K562 (cell line): ENCODE data around the gene SLFNL1. TPM values are rescaled to one million over a fixed set of nuclear protein-coding genes. Genes with fewer than 3 reads are reported as not detected.

Experiments used
- ATAC-seq: fragments of 200-7000 bp; cut with Tn5 transposase; 3 replicates; pipeline ENCODE4 v1.9.1; 2020; ENCODE audit warnings: moderate library complexity
- BruUV-seq: library from RNA; stranded (reverse); fragments of 400-500 nt; replicated peaks from 2 replicates; lab custom pipeline; 2021; lab: Mats Ljungman, UMichigan
- CTCF ChIA-PET: fragments of 300-600 bp; formaldehyde crosslinking; extraction: SDS; loops from one replicate; lab custom pipeline; 2021; ENCODE audit warnings: low intra/inter-chr PET ratio; lab: Yijun Ruan, JAX
- POLR2A ChIA-PET: fragments of 300-600, 350-650 bp; sonication (Branson Sonifier 250); formaldehyde crosslinking; extraction: SDS; loops from one replicate; lab custom pipeline; 2021; ENCODE audit warnings: antibody characterized with exemption, inconsistent platforms; lab: Yijun Ruan, JAX
- DNase-seq, 4 experiments: peaks; one replicate each; pipeline versions ENCODE4 v3.0.0 to v3.0.0-alpha.2; 2011 to 2018; ENCODE audit warnings: low spot score in 3 of 4, mixed read lengths in 3 of 4; ENCODE audit errors: extremely low read depth in 1 of 4
- FAIRE-seq: peaks from 2 replicates; lab custom pipeline; 2011; peaks lifted over from hg19 to GRCh38; lab: Jason Lieb, UNC
- H2AFZ ChIP-seq: 2 replicates; pipeline ENCODE4 v1.6.0; 2011; ENCODE audit warnings: low read depth, low read length, control low read depth, inconsistent platforms
- H3K27ac ChIP-seq: fragments of 200-600 bp; 3 replicates; pipeline ENCODE4 v1.8.0; 2011; ENCODE audit warnings: low read depth, mild to moderate bottlenecking, control low read depth, inconsistent platforms, low read length, moderate library complexity, mixed read lengths; ENCODE audit errors: extremely low read depth
- H3K27me3 ChIP-seq, 2 experiments: fragments of 300-600 bp in 1 of 2; 2 replicates in 1 of 2; 3 replicates in 1 of 2; pipeline versions ENCODE4 v1.6.0 to v1.8.0; 2011; ENCODE audit warnings: inconsistent platforms in 2 of 2, low read length in 2 of 2, mild to moderate bottlenecking in 1 of 2, mixed read lengths in 1 of 2, moderate library complexity in 1 of 2; ENCODE audit not compliant: control insufficient read depth in 2 of 2, insufficient read depth in 2 of 2
- H3K36me3 ChIP-seq: fragments of 300-600 bp; 3 replicates; pipeline ENCODE4 v1.8.0; 2011; ENCODE audit warnings: mild to moderate bottlenecking, low read length, inconsistent platforms; ENCODE audit not compliant: control insufficient read depth, insufficient read depth
- H3K4me1 ChIP-seq, 2 experiments: fragments of 200-600 bp in 1 of 2; replicated peaks in 1 of 2; 2 replicates in 1 of 2; 3 replicates in 1 of 2; pipeline versions ENCODE4 v1.5.1 to v1.8.0; 2011; ENCODE audit warnings: inconsistent platforms in 2 of 2, low read length in 2 of 2, mild to moderate bottlenecking in 1 of 2, mixed read lengths in 1 of 2, moderate library complexity in 1 of 2; ENCODE audit not compliant: control insufficient read depth in 2 of 2, insufficient read depth in 2 of 2
- H3K4me2 ChIP-seq: 2 replicates; pipeline ENCODE4 v1.6.1; 2011; ENCODE audit warnings: low read length, control low read depth, inconsistent platforms, mixed read lengths; ENCODE audit not compliant: insufficient read depth
- H3K4me3 ChIP-seq: fragments of 200-600 bp; sonication (generic), shearing (Covaris generic); 2 replicates; pipeline ENCODE4 v1.5.1; 2016; ENCODE audit warnings: control low read depth, inconsistent platforms
- H3K79me2 ChIP-seq: fragments of 200-600 bp; 3 replicates; pipeline ENCODE4 v1.8.0; 2011; ENCODE audit warnings: low read length, inconsistent platforms; ENCODE audit not compliant: control insufficient read depth, insufficient read depth
- H3K9ac ChIP-seq, 2 experiments: 2 replicates each; pipeline versions ENCODE4 v1.6.0 to v1.6.1; 2011; ENCODE audit warnings: low read depth in 2 of 2, low read length in 2 of 2, control low read depth in 1 of 2, inconsistent platforms in 1 of 2, mild to moderate bottlenecking in 1 of 2, mixed read lengths in 1 of 2; ENCODE audit not compliant: insufficient read depth in 1 of 2
- H3K9me1 ChIP-seq: one replicate; pipeline ENCODE4 v1.6.0; 2011; ENCODE audit warnings: inconsistent platforms, mild to moderate bottlenecking, low read length, moderate library complexity; ENCODE audit not compliant: control insufficient read depth, insufficient read depth
- H3K9me3 ChIP-seq: replicated peaks from 2 replicates; pipeline ENCODE4 v1.5.1; 2011; ENCODE audit warnings: low read depth, low read length, inconsistent platforms; ENCODE audit not compliant: control insufficient read depth, insufficient read depth
- H4K20me1 ChIP-seq: replicated peaks from 2 replicates; pipeline ENCODE4 v1.6.1; 2011; ENCODE audit warnings: low read length, inconsistent platforms, mixed read lengths; ENCODE audit not compliant: control insufficient read depth, insufficient read depth
- DACH1 ChIP-seq: fragments of 450-650 bp; IDR thresholded peaks from 2 replicates; pipeline ENCODE4 v1.6.1; 2018; ENCODE audit not compliant: partially characterized antibody
- GTF2E2 ChIP-seq: fragments of 200-800 bp; sonication (Bioruptor generic); IDR thresholded peaks from 2 replicates; pipeline ENCODE4 v1.6.1; 2016; ENCODE audit warnings: missing genetic modification characterization, missing compliant biosample characterization
- L3MBTL2 ChIP-seq: fragments of 450-650 bp; IDR thresholded peaks from 2 replicates; pipeline ENCODE4 v1.6.1; 2016; ENCODE audit warnings: mild to moderate bottlenecking, moderate library complexity
- RBM14 ChIP-seq: fragments of 200-400 bp; formaldehyde crosslinking; IDR thresholded peaks from 2 replicates; pipeline ENCODE4 v1.6.1; 2018; ENCODE audit warnings: low read depth, mild to moderate bottlenecking, low read length, moderate library complexity, borderline replicate concordance; ENCODE audit not compliant: insufficient read depth
- REST ChIP-seq, 2 experiments: fragments of 450-650 bp; formaldehyde crosslinking in 1 of 2; IDR thresholded peaks; 2 replicates each; pipeline versions ENCODE4 v1.4.0 to v1.6.1; 2014 to 2020; ENCODE audit warnings: mild to moderate bottlenecking in 2 of 2, borderline replicate concordance in 1 of 2, low read depth in 1 of 2
- ZNF134 ChIP-seq: fragments of 250-450 bp; sonication (Bioruptor Pico); conservative IDR thresholded peaks from 2 replicates; pipeline ENCODE4 v1.4.0; 2020
- WGBS: fragments of 100-300 bp; shearing (Covaris generic); methylation state at CpG from one replicate; pipeline ENCODE4 v1.1.6; 2016; ENCODE audit warnings: low coverage, mixed read lengths; ENCODE audit not compliant: insufficient coverage; ENCODE audit errors: missing lambda C conversion rate; 5-methylcytosine and 5-hydroxymethylcytosine counted together
- in situ Hi-C: fragments of 300-500 bp; cut with MboI; formaldehyde crosslinking; loops from 4 replicates; pipeline ENCODE4 v1.15.0; 2018; ENCODE audit warnings: inconsistent platforms, mixed read lengths
- intact Hi-C: fragments of 100-400 bp; cut with micrococcal nuclease; formaldehyde crosslinking; loops from 2 replicates; pipeline ENCODE4 v1.14.2; 2022
- polyA plus RNA-seq, 8 experiments: library from polyadenylated mRNA; depleted of rRNA in 4 of 8; stranded (reverse) in 5 of 8; unstranded in 3 of 8; fragments of >200 nt; fragmentation: Nextera tagmentation in 2 of 8; fragmentation: Illumina TruSeq in 1 of 8; extraction: Ambion mirVana in 2 of 8; extraction: Trizol in 1 of 8; gene quantifications; 2 replicates each; pipeline versions ENCODE4 v1.2.1 to v1.2.3, GENCODE V29; 2011 to 2014; ENCODE audit warnings: inconsistent platforms in 1 of 8, missing spikeins in 1 of 8
- total RNA-seq, 7 experiments: library from RNA; depleted of rRNA in 6 of 7; stranded (reverse); fragments of >200 nt in 6 of 7; fragmentation: Illumina TruSeq in 2 of 7; extraction: Trizol in 2 of 7; gene quantifications; 2 replicates each; pipeline versions ENCODE4 v1.2.1 to v1.2.3, GENCODE V29; 2011 to 2021; ENCODE audit warnings: low replicate concordance in 1 of 7
- TF ChIP-seq, protein P1 (sequence below): sonication (generic); formaldehyde crosslinking; IDR thresholded peaks from 2 replicates; pipeline ENCODE4 v1.8.0; 2022; ENCODE audit warnings: mild to moderate bottlenecking, missing genetic modification reagents
- TF ChIP-seq, protein P2 (sequence below): sonication (generic); formaldehyde crosslinking; IDR thresholded peaks from 2 replicates; pipeline ENCODE4 v1.8.0; 2022; ENCODE audit warnings: mild to moderate bottlenecking, missing genetic modification reagents
- TF ChIP-seq, protein P3 (sequence below), 3 experiments: fragments of 200-800 bp in 1 of 3; sonication (Bioruptor generic) in 1 of 3; sonication (generic) in 1 of 3; formaldehyde crosslinking in 1 of 3; IDR thresholded peaks; 2 replicates each; pipeline versions ENCODE4 v1.6.1 to v1.8.0; 2016 to 2022; ENCODE audit warnings: mild to moderate bottlenecking in 2 of 3, missing compliant biosample characterization in 2 of 3, missing genetic modification characterization in 2 of 3, missing genetic modification reagents in 1 of 3

SLFNL1 gene
- total and polyA plus RNA-seq, 9 of the 15 experiments (the other 6 are each of a cell fraction or from before 2014, with no cell fraction given), result 0.05 to 0.14 (median 0.06) TPM; not detected in 5

DNA sequence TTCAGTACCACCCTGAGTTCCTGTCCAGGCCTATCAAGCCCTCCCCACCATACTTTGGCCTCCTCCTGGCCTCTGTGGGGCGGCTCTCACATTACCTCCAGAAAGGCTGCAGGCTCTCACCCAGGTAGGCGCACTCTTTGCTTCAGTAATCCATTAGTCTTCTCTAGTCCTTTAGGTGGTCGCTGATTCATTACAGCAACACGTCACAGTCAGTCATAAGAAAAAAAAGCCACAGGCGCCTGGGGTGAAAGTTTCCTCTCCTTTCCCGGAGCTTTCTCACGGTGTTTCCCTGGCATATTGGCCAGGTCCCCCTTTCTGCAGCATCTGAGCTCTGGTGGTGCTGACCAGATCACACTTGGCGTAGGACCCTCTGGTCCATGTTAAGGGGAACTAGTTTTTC is 12.1 kb downstream of the SLFNL1 start:
- ChIA-PET CTCF (no interaction called here), POLR2A (interaction anchor here (1.4 to 1.8 kb wide), 2 partner anchors 12 to 14 kb away, joined by 4 to 5 read pairs; partner anchors contain the start of gene SLFNL1)
- H3K4me2 ChIP-seq, result no peak overlapping the region
- no TSS peak for BruUV-seq
- H3K9ac ChIP-seq, result no peak overlapping the region
- H3K27me3 ChIP-seq, result no peaks in the 10 kb centered on the region
- no peaks in the 10 kb centered on the region for H3K4me1 ChIP-seq
- no peak for ATAC-seq
- H3K9me1 ChIP-seq, result peaks cover under 1% of the 10 kb centered on the region
- no peaks in the 10 kb centered on the region for H3K9me3 ChIP-seq
- no peak overlapping the region for H2AFZ ChIP-seq
- FAIRE-seq, result no peak
- H4K20me1 ChIP-seq, result 0 out of 2 replicates have a peak, but pooled peaks cover 6% of the 10 kb centered on the region
- intact Hi-C loops (no loop called here), in situ Hi-C loops (no loop called here)
- H3K4me3 ChIP-seq, result no peak overlapping the region
- no peak for DNase-seq
- H3K27ac ChIP-seq, result no peak overlapping the region
- peaks cover 99% of the 10 kb centered on the region for H3K36me3 ChIP-seq
- WGBS, result 96% methylated on average over 8 of the region's 8 CpGs
- peaks cover 1% of the 10 kb centered on the region; the same call in 2 of the 3 replicates for H3K79me2 ChIP-seq
- no peak for TF ChIP-seq L3MBTL2
- TF ChIP-seq, protein P1, sequence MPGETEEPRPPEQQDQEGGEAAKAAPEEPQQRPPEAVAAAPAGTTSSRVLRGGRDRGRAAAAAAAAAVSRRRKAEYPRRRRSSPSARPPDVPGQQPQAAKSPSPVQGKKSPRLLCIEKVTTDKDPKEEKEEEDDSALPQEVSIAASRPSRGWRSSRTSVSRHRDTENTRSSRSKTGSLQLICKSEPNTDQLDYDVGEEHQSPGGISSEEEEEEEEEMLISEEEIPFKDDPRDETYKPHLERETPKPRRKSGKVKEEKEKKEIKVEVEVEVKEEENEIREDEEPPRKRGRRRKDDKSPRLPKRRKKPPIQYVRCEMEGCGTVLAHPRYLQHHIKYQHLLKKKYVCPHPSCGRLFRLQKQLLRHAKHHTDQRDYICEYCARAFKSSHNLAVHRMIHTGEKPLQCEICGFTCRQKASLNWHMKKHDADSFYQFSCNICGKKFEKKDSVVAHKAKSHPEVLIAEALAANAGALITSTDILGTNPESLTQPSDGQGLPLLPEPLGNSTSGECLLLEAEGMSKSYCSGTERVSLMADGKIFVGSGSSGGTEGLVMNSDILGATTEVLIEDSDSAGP (CRISPR knock-in tag), result no peak
- TF ChIP-seq, protein P2, sequence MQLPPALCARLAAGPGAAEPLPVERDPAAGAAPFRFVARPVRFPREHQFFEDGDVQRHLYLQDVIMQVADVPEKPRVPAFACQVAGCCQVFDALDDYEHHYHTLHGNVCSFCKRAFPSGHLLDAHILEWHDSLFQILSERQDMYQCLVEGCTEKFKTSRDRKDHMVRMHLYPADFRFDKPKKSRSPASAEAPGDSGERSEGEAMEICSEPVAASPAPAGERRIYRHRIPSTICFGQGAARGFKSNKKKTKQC (CRISPR knock-in tag), result no peak
- no peak for TF ChIP-seq DACH1
- no peak for TF ChIP-seq RBM14
- TF ChIP-seq, protein P3, sequence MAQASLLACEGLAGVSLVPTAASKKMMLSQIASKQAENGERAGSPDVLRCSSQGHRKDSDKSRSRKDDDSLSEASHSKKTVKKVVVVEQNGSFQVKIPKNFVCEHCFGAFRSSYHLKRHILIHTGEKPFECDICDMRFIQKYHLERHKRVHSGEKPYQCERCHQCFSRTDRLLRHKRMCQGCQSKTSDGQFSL (CRISPR knock-in tag; IDR thresholded peaks at IDR 0.05), result no peak
- TF ChIP-seq, protein P3 (tag; IDR thresholded peaks at IDR 0.05), result no peak
- TF ChIP-seq ZNF134, result no peak
- no peak for TF ChIP-seq REST (IDR thresholded peaks at IDR 0.05; ENCODE audit: borderline replicate concordance)
- TF ChIP-seq REST (CRISPR knock-in tag; IDR thresholded peaks at IDR 0.05; ENCODE audit: low read depth), result no peak
- TF ChIP-seq GTF2E2 (tag), result no peak
